ENCODE data around the gene RPRD1B.

The RPRD1B gene

DNA sequence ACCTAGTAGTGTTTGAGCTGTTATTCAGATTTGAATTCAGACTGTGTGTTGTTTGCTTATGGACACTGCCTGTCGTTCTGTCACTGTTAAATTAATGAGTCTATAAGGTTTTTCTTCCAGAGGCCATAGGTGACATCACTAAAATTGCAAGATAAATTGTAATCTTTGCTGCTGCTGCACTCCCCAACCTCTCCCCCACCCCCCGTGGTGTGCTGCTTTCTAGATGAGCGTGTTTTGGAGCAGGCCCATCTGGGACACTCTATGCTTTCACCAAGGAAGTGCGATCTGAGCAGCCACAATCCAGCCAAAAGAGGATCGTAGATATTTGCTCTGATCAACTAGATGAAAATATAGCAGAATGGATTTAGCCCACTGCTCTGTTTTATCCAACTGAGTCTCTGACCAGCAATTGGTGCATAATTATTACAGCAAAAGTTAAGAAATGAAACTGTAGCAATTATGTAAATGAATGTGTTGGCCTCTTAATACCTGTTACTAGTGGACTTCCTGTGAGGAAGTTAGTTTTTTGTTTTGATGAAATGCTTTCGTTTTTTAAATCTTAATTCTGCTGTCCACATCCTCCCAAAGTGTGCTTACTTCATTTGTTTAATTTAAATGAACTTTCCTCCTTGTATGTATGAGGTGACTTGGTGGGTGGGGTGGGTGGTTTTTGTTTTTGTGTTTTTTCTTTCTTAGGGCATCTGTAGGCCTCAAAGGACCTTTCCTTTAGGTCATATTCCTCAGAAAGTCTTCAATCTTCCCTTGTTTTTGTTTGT lies 58.1 kb downstream of the RPRD1B start:
- DNase-seq: peak; percentile 22
- no peak overlapping the region for H3K4me3 ChIP-seq (ENCODE audit: insufficient read depth in 1 of 2, low read depth in 1 of 2, low read length in 2 of 2)
- no peak overlapping the region for H3K23ac ChIP-seq (ENCODE audit: low read length in 2 of 2)
- no peak overlapping the region for H2BK5ac ChIP-seq (ENCODE audit: low read depth, low read length, poor library complexity, severe bottlenecking)
- H3K27me3 ChIP-seq (ENCODE audit: control insufficient read depth in 1 of 2, insufficient read depth in 1 of 2, low read length in 2 of 2): no peaks in the 10 kb centered on the region
- H2BK120ac ChIP-seq (ENCODE audit: low read depth, low read length): no peak overlapping the region
- H3K4me1 ChIP-seq (ENCODE audit: control insufficient read depth, insufficient read depth, low read depth, low read length): peaks cover 9% of the 10 kb centered on the region
- H3K36me3 ChIP-seq (ENCODE audit: control insufficient read depth in 1 of 2, insufficient read depth in 2 of 2, low read depth in 1 of 2, low read length in 2 of 2): peaks cover 27 to 51% of the 10 kb centered on the region in 2 experiments
- no peak overlapping the region for H4K8ac ChIP-seq (ENCODE audit: low read length)
- H2BK15ac ChIP-seq (ENCODE audit: low read depth, poor library complexity, severe bottlenecking): no peak overlapping the region
- H3K9me3 ChIP-seq (ENCODE audit: control insufficient read depth, low read length): no peaks in the 10 kb centered on the region
- H2BK12ac ChIP-seq (ENCODE audit: low read length in 2 of 2): peak overlapping the region in 1 of 2 experiments; percentile 75
- 61% methylated on average over 5 of the region's 6 CpGs for WGBS
- no peak overlapping the region for H3K14ac ChIP-seq (ENCODE audit: low read length in 2 of 2)
- no peak overlapping the region for H3K4me2 ChIP-seq (ENCODE audit: low read length, poor library complexity, severe bottlenecking)
- peak overlapping the region in 1 of 2 experiments; percentile 69 for H3K18ac ChIP-seq (ENCODE audit: low read depth in 1 of 2, low read length in 2 of 2)
- H2AK5ac ChIP-seq (ENCODE audit: low read length, severe bottlenecking): no peak overlapping the region
- H3K79me1 ChIP-seq (replicated peaks; ENCODE audit: low read length, poor library complexity, severe bottlenecking): peaks cover 12% of the 10 kb centered on the region
- peak overlapping the region; percentile 50 for H3K9ac ChIP-seq (ENCODE audit: low read length)
- H2AFZ ChIP-seq (ENCODE audit: low read depth, low read length): no peak overlapping the region
- no peak overlapping the region for H3K27ac ChIP-seq (ENCODE audit: low read length, poor library complexity, severe bottlenecking)
- H4K91ac ChIP-seq (ENCODE audit: low read length): no peak overlapping the region
- H3K4ac ChIP-seq (ENCODE audit: low read depth in 1 of 2, low read length in 2 of 2): peak overlapping the region in 1 of 2 experiments; percentile 76

DNA sequence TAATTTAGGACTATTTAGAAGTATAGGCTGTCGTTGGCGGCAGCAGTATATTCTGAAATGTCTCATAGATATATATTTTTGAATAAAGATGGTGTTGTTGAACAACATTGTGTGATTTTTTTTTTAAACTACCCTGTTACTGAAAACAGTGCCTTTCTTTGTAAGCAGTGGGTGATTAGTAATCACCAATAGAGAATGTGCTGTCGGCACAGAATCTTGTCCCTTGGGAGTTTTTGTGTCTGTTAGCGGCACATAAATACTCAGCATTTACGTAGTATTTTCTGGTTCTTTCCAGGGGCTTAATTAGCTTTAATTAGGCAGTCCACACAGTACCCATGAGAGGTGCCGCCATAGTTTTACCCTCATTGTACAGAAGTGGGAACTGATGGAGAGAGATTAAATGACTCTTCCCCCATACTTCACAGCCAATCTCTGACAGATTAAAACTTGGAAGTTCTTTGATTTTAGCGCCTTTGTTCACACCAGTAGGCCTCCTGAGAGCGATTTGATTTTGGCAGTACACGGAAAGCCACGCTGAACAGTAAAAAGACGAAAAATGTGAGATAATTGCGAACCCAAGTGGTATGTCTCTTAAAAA lies 58.8 kb downstream of the RPRD1B start:
- no peak overlapping the region for H2BK15ac ChIP-seq (ENCODE audit: low read depth, poor library complexity, severe bottlenecking)
- DNase-seq: peak; percentile 64
- H4K8ac ChIP-seq (ENCODE audit: low read length): no peak overlapping the region
- H3K27ac ChIP-seq (ENCODE audit: low read length, poor library complexity, severe bottlenecking): no peak overlapping the region
- H2BK12ac ChIP-seq (ENCODE audit: low read length in 2 of 2): peak overlapping the region in 1 of 2 experiments; percentile 61
- H3K9me3 ChIP-seq (ENCODE audit: control insufficient read depth, low read length): no peaks in the 10 kb centered on the region
- no peak overlapping the region for H2BK5ac ChIP-seq (ENCODE audit: low read depth, low read length, poor library complexity, severe bottlenecking)
- H4K91ac ChIP-seq (ENCODE audit: low read length): peak overlapping the region; percentile 66
- no peak overlapping the region for H3K23ac ChIP-seq (ENCODE audit: low read length in 2 of 2)
- peaks cover 12% of the 10 kb centered on the region for H3K79me1 ChIP-seq (replicated peaks; ENCODE audit: low read length, poor library complexity, severe bottlenecking)
- H3K4ac ChIP-seq (ENCODE audit: low read depth in 1 of 2, low read length in 2 of 2): peak overlapping the region; percentile 57 to 89
- H3K36me3 ChIP-seq (ENCODE audit: control insufficient read depth in 1 of 2, insufficient read depth in 2 of 2, low read depth in 1 of 2, low read length in 2 of 2): peaks cover 22 to 45% of the 10 kb centered on the region in 2 experiments
- no peak overlapping the region for H3K14ac ChIP-seq (ENCODE audit: low read length in 2 of 2)
- WGBS: 81% methylated on average over 12 of the region's 12 CpGs
- peak overlapping the region; percentile 50 for H3K9ac ChIP-seq (ENCODE audit: low read length)
- H2AFZ ChIP-seq (ENCODE audit: low read depth, low read length): no peak overlapping the region
- peak overlapping the region; percentile 52 for H2BK120ac ChIP-seq (ENCODE audit: low read depth, low read length)
- H3K27me3 ChIP-seq (ENCODE audit: control insufficient read depth in 1 of 2, insufficient read depth in 1 of 2, low read length in 2 of 2): no peaks in the 10 kb centered on the region
- H3K4me3 ChIP-seq (ENCODE audit: insufficient read depth in 1 of 2, low read depth in 1 of 2, low read length in 2 of 2): no peak overlapping the region
- peak overlapping the region; percentile 37 to 54 for H3K18ac ChIP-seq (ENCODE audit: low read depth in 1 of 2, low read length in 2 of 2)
- no peak overlapping the region for H3K4me2 ChIP-seq (ENCODE audit: low read length, poor library complexity, severe bottlenecking)
- peaks cover 7% of the 10 kb centered on the region for H3K4me1 ChIP-seq (ENCODE audit: control insufficient read depth, insufficient read depth, low read depth, low read length)
- H2AK5ac ChIP-seq (ENCODE audit: low read length, severe bottlenecking): no peak overlapping the region

DNA sequence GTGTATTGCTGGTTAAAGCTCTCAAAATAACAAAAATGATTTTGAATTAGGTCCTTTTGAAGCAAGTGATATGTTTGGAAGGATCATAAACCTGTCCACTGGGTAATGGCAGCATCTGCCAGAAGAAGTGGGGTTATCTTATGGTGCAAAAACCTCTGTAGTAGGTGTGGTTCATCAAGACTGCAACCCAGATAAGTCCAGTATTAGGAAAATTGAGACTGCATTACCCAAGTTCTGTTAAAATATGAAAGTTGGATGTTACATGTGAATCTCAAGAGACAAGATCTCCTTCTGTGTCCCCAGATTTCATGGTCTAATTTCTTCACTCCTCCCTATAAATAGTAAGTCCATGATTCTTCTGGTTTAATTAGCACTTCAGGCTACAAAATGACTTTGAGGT lies 59.4 kb downstream of the RPRD1B start:
- H3K9ac ChIP-seq (ENCODE audit: low read length): no peak overlapping the region
- no peak overlapping the region for H3K4me3 ChIP-seq (ENCODE audit: insufficient read depth in 1 of 2, low read depth in 1 of 2, low read length in 2 of 2)
- H3K23ac ChIP-seq (ENCODE audit: low read length in 2 of 2): no peak overlapping the region
- no peak overlapping the region for H4K91ac ChIP-seq (ENCODE audit: low read length)
- no peak overlapping the region for H3K14ac ChIP-seq (ENCODE audit: low read length in 2 of 2)
- no peaks in the 10 kb centered on the region for H3K27me3 ChIP-seq (ENCODE audit: control insufficient read depth in 1 of 2, insufficient read depth in 1 of 2, low read length in 2 of 2)
- no peak overlapping the region for H2BK15ac ChIP-seq (ENCODE audit: low read depth, poor library complexity, severe bottlenecking)
- H3K18ac ChIP-seq (ENCODE audit: low read depth in 1 of 2, low read length in 2 of 2): peak overlapping the region in 1 of 2 experiments; percentile 57
- H3K27ac ChIP-seq (ENCODE audit: low read length, poor library complexity, severe bottlenecking): no peak overlapping the region
- H3K9me3 ChIP-seq (ENCODE audit: control insufficient read depth, low read length): no peaks in the 10 kb centered on the region
- H2BK12ac ChIP-seq (ENCODE audit: low read length in 2 of 2): peak overlapping the region in 1 of 2 experiments; percentile 8
- no peak overlapping the region for H2AFZ ChIP-seq (ENCODE audit: low read depth, low read length)
- peak overlapping the region; percentile 52 for H2BK120ac ChIP-seq (ENCODE audit: low read depth, low read length)
- no peak overlapping the region for H3K4me2 ChIP-seq (ENCODE audit: low read length, poor library complexity, severe bottlenecking)
- peaks cover 9% of the 10 kb centered on the region for H3K79me1 ChIP-seq (replicated peaks; ENCODE audit: low read length, poor library complexity, severe bottlenecking)
- H3K4ac ChIP-seq (ENCODE audit: low read depth in 1 of 2, low read length in 2 of 2): no peak overlapping the region
- H4K8ac ChIP-seq (ENCODE audit: low read length): no peak overlapping the region
- no peak overlapping the region for H2BK5ac ChIP-seq (ENCODE audit: low read depth, low read length, poor library complexity, severe bottlenecking)
- peaks cover 20 to 39% of the 10 kb centered on the region in 2 experiments for H3K36me3 ChIP-seq (ENCODE audit: control insufficient read depth in 1 of 2, insufficient read depth in 2 of 2, low read depth in 1 of 2, low read length in 2 of 2)
- no peak overlapping the region for H2AK5ac ChIP-seq (ENCODE audit: low read length, severe bottlenecking)
- DNase-seq: no peak
- H3K4me1 ChIP-seq (ENCODE audit: control insufficient read depth, insufficient read depth, low read depth, low read length): peaks cover 7% of the 10 kb centered on the region

DNA sequence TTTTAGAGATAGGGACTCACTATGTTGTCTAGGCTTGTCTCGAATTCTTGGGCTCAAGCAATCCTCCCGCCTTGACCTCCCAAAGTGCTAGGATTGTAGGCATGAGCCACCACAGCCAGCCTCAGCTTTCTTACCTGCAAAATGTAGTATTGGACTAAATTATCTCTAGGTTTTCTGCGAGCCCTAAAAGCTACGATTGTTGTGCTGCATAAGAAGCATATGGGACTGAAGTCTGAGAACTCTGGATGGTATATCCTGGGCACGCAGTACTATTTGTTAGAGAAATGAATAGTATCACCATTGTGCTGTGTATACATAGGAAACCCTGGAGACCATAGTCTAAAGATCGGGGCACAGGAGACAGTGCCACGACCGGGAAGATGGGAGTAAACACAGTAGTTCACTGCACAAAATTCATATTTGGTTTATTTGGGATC lies 60.1 kb downstream of the RPRD1B start:
- Histone ChIP-seq H2BK12ac (ENCODE audit: low read length in 2 of 2) (peak overlapping the region; percentile 65 to 67), H4K91ac (ENCODE audit: low read length) (no peak overlapping the region), H3K36me3 (ENCODE audit: control insufficient read depth in 1 of 2, insufficient read depth in 2 of 2, low read depth in 1 of 2, low read length in 2 of 2) (peaks cover 15 to 32% of the 10 kb centered on the region in 2 experiments), H2AK5ac (ENCODE audit: low read length, severe bottlenecking) (no peak overlapping the region), H3K4ac (ENCODE audit: low read depth in 1 of 2, low read length in 2 of 2) (peak overlapping the region; percentile 54 to 75), H3K18ac (ENCODE audit: low read depth in 1 of 2, low read length in 2 of 2) (peak overlapping the region; percentile 62 to 80), H2AFZ (ENCODE audit: low read depth, low read length) (no peak overlapping the region), H3K4me3 (ENCODE audit: insufficient read depth in 1 of 2, low read depth in 1 of 2, low read length in 2 of 2) (no peak overlapping the region), H3K27ac (ENCODE audit: low read length, poor library complexity, severe bottlenecking) (no peak overlapping the region), H2BK120ac (ENCODE audit: low read depth, low read length) (peak overlapping the region; percentile 86), H2BK5ac (ENCODE audit: low read depth, low read length, poor library complexity, severe bottlenecking) (no peak overlapping the region), H3K9ac (ENCODE audit: low read length) (peak overlapping the region; percentile 67), H4K8ac (ENCODE audit: low read length) (no peak overlapping the region), H2BK15ac (ENCODE audit: low read depth, poor library complexity, severe bottlenecking) (no peak overlapping the region), H3K4me1 (ENCODE audit: control insufficient read depth, insufficient read depth, low read depth, low read length) (peaks cover 7% of the 10 kb centered on the region), H3K79me1 (replicated peaks; ENCODE audit: low read length, poor library complexity, severe bottlenecking) (peaks cover 6% of the 10 kb centered on the region), H3K14ac (ENCODE audit: low read length in 2 of 2) (no peak overlapping the region), H3K27me3 (ENCODE audit: control insufficient read depth in 1 of 2, insufficient read depth in 1 of 2, low read length in 2 of 2) (no peaks in the 10 kb centered on the region), H3K23ac (ENCODE audit: low read length in 2 of 2) (no peak overlapping the region), H3K4me2 (ENCODE audit: low read length, poor library complexity, severe bottlenecking) (no peak overlapping the region), H3K9me3 (ENCODE audit: control insufficient read depth, low read length) (no peaks in the 10 kb centered on the region)
- DNase-seq: no peak
- WGBS: 92% methylated on average over 8 of the region's 8 CpGs

All from mesenchymal stem cell (in vitro differentiated cells and primary cell).